Measurements from ENCODE around the gene TTLL6. TPM values are rescaled to one million over a fixed set of nuclear protein-coding genes. Genes with fewer than 3 reads are reported as not detected.
A peak's percentile ranks its signal among the peaks of the same experiment; 100 is the strongest.
"Not testable (repeated sequence)": the region's sequence is repeated elsewhere in the genome, so short reads cannot be mapped to it uniquely, and the experiment has no call there.

Gene TTLL6
- total RNA-seq, 2 experiments from 2014 or later, result not detected

GRCh38 chr17:48831549-48831883 is 14.5 kb upstream of the TTLL6 start:
- Mint-ChIP-seq H3K4me3 (peak overlapping the region; percentile 98), H3K27me3 (no peaks in the 10 kb centered on the region), H3K4me1 (ENCODE audit: low read depth) (peaks cover 46% of the 10 kb centered on the region), H3K9me3 (no peaks in the 10 kb centered on the region), H3K27ac (peak overlapping the region; percentile 81), H3K36me3 (ENCODE audit: low read depth) (peaks cover 7% of the 10 kb centered on the region)
- ATAC-seq (no peak), DNase-seq (no peak)
- intact Hi-C loops (cut with micrococcal nuclease), result no loop called here
- ChIA-PET CTCF (interaction anchor here (1.0 to 7.1 kb wide), 8 partner anchors 10 to 61 kb away, joined by 3 to 42 read pairs (median 4); partner anchors contain the start of gene ATP5MC1), POLR2A (no interaction called here)
- TF ChIP-seq CTCF (IDR thresholded peaks at IDR 0.05), result no peak

- intact Hi-C loops (cut with micrococcal nuclease), result no loop called here
- DNase-seq, result peak; percentile 95
- Mint-ChIP-seq H3K4me1 (ENCODE audit: low read depth) (peaks cover 41% of the 10 kb centered on the region), H3K9me3 (no peaks in the 10 kb centered on the region), H3K4me3 (peak within 1 kb of the TSS; percentile 98), H3K36me3 (ENCODE audit: low read depth) (peaks cover 2% of the 10 kb centered on the region), H3K27me3 (no peaks in the 10 kb centered on the region), H3K27ac (peak within 1 kb of the TSS; percentile 97)
- ChIA-PET POLR2A (interaction anchor here (1.3 kb wide), 1 partner anchor 10 kb away, joined by 5 read pairs; no protein-coding TSS in a partner anchor), CTCF (interaction anchor here (0.6 to 7.1 kb wide), 10 partner anchors 9 to 152 kb away, joined by 3 to 42 read pairs (median 4); no protein-coding TSS in a partner anchor)
- TF ChIP-seq CTCF (IDR thresholded peaks at IDR 0.05), result no peak
- peak; percentile 96 for ATAC-seq
Measured at GRCh38 chr17:48830840-48831548, 14.0 kb upstream of the TTLL6 start, which contains the start of gene CALCOCO2. TSS of gene CALCOCO2 (plus strand) at chr17:48831035. CDS start at chr17:48841708, 10,673 bp downstream.

GRCh38 chr17:48825446-48826381 is 8.7 kb upstream of the TTLL6 start:
- no peak for TF ChIP-seq CTCF (IDR thresholded peaks at IDR 0.05)
- Mint-ChIP-seq H3K36me3 (ENCODE audit: low read depth) (no peaks in the 10 kb centered on the region), H3K27ac (no peak overlapping the region), H3K4me1 (ENCODE audit: low read depth) (peaks cover 8% of the 10 kb centered on the region), H3K27me3 (peaks cover 10% of the 10 kb centered on the region), H3K4me3 (no peak overlapping the region), H3K9me3 (no peaks in the 10 kb centered on the region)
- ChIA-PET POLR2A (interaction anchor here (0.6 to 0.8 kb wide), 2 partner anchors 8 to 26 kb away, joined by 3 read pairs; no protein-coding TSS in a partner anchor), CTCF (interaction anchor here (1.1 to 2.1 kb wide), 3 partner anchors 11 to 53 kb away, joined by 3 to 7 read pairs (median 4); no protein-coding TSS in a partner anchor)
- intact Hi-C loops (cut with micrococcal nuclease), result no loop called here
- DNase-seq, result no peak
- ATAC-seq, result no peak

GRCh38 chr17:48820936-48821335 is 3.9 kb upstream of the TTLL6 start:
- ATAC-seq; H3K36me3 Mint-ChIP-seq (ENCODE audit: low read depth); H3K9me3 Mint-ChIP-seq; H3K27ac Mint-ChIP-seq; DNase-seq; intact Hi-C loops (cut with micrococcal nuclease); H3K4me3 Mint-ChIP-seq: not testable (repeated sequence)
- Mint-ChIP-seq H3K27me3 (peaks cover 40% of the 10 kb centered on the region), H3K4me1 (ENCODE audit: low read depth) (peaks cover 11% of the 10 kb centered on the region)
- POLR2A ChIA-PET, result interaction anchor here (1.0 kb wide), 2 partner anchors 10 to 73 kb away, joined by 3 to 5 read pairs; partner anchors contain the start of gene CALCOCO2
- CTCF ChIA-PET, result interaction anchor here (1.4 to 3.3 kb wide), 3 partner anchors 8 to 64 kb away, joined by 5 to 21 read pairs (median 5); no protein-coding TSS in a partner anchor

GRCh38 chr17:48819466-48819865 is 2.4 kb upstream of the TTLL6 start:
- H3K4me1 Mint-ChIP-seq (ENCODE audit: low read depth), result peaks cover 18% of the 10 kb centered on the region
- ATAC-seq, result no peak
- POLR2A ChIA-PET, result no interaction called here
- CTCF ChIA-PET, result interaction anchor here (18.1 kb wide), 1 partner anchor 61 kb away, joined by 614 read pairs; no protein-coding TSS in a partner anchor
- H3K4me3 Mint-ChIP-seq, result no peak overlapping the region
- no peak for TF ChIP-seq CTCF (IDR thresholded peaks at IDR 0.05)
- intact Hi-C loops (cut with micrococcal nuclease), result no loop called here
- no peak overlapping the region for H3K27ac Mint-ChIP-seq
- H3K27me3 Mint-ChIP-seq, result peaks cover 50% of the 10 kb centered on the region
- no peaks in the 10 kb centered on the region for H3K9me3 Mint-ChIP-seq
- no peak for DNase-seq
- H3K36me3 Mint-ChIP-seq (ENCODE audit: low read depth), result no peaks in the 10 kb centered on the region
